Lower leg skin (tissue), 3 donors: Measurements from ENCODE around the gene ITGAD.

Experiments
- POLR2A ChIP-seq, 2 donors: fragments of 450-650 bp; IDR thresholded peaks; one replicate each; pipeline ENCODE4 v1.6.1; 2016 to 2017; ENCODE audit warnings: antibody characterized with exemption in 2 of 2, mild to moderate bottlenecking in 1 of 2, moderate library complexity in 1 of 2
- TF ChIP-seq, protein P1 (sequence below), 3 donors: fragments of 450-650 bp; IDR thresholded peaks; one replicate each; pipeline ENCODE4 v1.5.1; 2016; ENCODE audit warnings: antibody characterized with exemption in 3 of 3, mild to moderate bottlenecking in 3 of 3, moderate library complexity in 2 of 3

- TF ChIP-seq, protein P1, sequence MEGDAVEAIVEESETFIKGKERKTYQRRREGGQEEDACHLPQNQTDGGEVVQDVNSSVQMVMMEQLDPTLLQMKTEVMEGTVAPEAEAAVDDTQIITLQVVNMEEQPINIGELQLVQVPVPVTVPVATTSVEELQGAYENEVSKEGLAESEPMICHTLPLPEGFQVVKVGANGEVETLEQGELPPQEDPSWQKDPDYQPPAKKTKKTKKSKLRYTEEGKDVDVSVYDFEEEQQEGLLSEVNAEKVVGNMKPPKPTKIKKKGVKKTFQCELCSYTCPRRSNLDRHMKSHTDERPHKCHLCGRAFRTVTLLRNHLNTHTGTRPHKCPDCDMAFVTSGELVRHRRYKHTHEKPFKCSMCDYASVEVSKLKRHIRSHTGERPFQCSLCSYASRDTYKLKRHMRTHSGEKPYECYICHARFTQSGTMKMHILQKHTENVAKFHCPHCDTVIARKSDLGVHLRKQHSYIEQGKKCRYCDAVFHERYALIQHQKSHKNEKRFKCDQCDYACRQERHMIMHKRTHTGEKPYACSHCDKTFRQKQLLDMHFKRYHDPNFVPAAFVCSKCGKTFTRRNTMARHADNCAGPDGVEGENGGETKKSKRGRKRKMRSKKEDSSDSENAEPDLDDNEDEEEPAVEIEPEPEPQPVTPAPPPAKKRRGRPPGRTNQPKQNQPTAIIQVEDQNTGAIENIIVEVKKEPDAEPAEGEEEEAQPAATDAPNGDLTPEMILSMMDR (IDR thresholded peaks at IDR 0.05), result no peak
- TF ChIP-seq POLR2A (IDR thresholded peaks at IDR 0.05), result no peak
Measured at GRCh38 chr16:31473264-31473984, 80.3 kb downstream of the ITGAD start.
